Peyer's patch (tissue), 4 donors: ENCODE results near the gene SEMA3D.

Source experiments
- CTCF ChIP-seq, 6 experiments: fragments of 450-650 bp in 4 of 6; fragments of 200-600 bp in 2 of 6; sonication (generic) in 1 of 6; IDR thresholded peaks; one replicate each; pipeline ENCODE4 v1.5.1; 2017 to 2019; ENCODE audit warnings: antibody characterized with exemption in 6 of 6, mild to moderate bottlenecking in 3 of 6, moderate library complexity in 1 of 6
- POLR2A ChIP-seq, 2 donors: fragments of 450-650 bp; IDR thresholded peaks; one replicate each; pipeline ENCODE4 v1.5.1; 2017; ENCODE audit warnings: antibody characterized with exemption in 2 of 2, mild to moderate bottlenecking in 2 of 2, moderate library complexity in 2 of 2

- TF ChIP-seq CTCF (IDR thresholded peaks at IDR 0.05) (no peak), POLR2A (IDR thresholded peaks at IDR 0.05) (no peak)
These were observed 187.4 kb downstream of the SEMA3D start for GRCh38 chr7:84999450-84999849.
